Measurements from ENCODE around the gene MKNK2.

The MKNK2 gene

GRCh38 chr19:2050991-2051772, at the start of gene MKNK2:
TSS of gene MKNK2 (minus strand) at chr19:2051244. CDS start at chr19:2050851, 393 bp downstream.
- peak; percentile 99 for DNase-seq (ENCODE audit: extremely low spot score)
- TF ChIP-seq ELF4 (IDR thresholded peaks at IDR 0.05) (no peak), SUZ12 (IDR thresholded peaks at IDR 0.05) (no peak), FOXK2 (IDR thresholded peaks at IDR 0.05) (no peak), LEF1 (IDR thresholded peaks at IDR 0.05; ENCODE audit: borderline replicate concordance) (peak; percentile 55; the same call in 1 of the 2 replicates), TARDBP (IDR thresholded peaks at IDR 0.05) (no peak), CTBP1 (IDR thresholded peaks at IDR 0.05; ENCODE audit: borderline replicate concordance) (no peak), SP1 (IDR thresholded peaks at IDR 0.05) (no peak), PKNOX1 (IDR thresholded peaks at IDR 0.05) (no peak), HDGF (IDR thresholded peaks at IDR 0.05; ENCODE audit: borderline replicate concordance) (no peak), ARNT (IDR thresholded peaks at IDR 0.05) (peak; percentile 77), FOXM1 (IDR thresholded peaks at IDR 0.05; ENCODE audit: borderline replicate concordance) (peak; percentile 55; the same call in 1 of the 2 replicates), L3MBTL2 (conservative IDR thresholded peaks at IDR 0.05) (no peak), FOXA1 (IDR thresholded peaks at IDR 0.05) (no peak), BHLHE40 (IDR thresholded peaks at IDR 0.05; ENCODE audit: borderline replicate concordance) (no peak), ZNF384 (IDR thresholded peaks at IDR 0.05) (no peak), NFRKB (IDR thresholded peaks at IDR 0.05) (no peak)
- CTCF ChIA-PET: interaction anchor here (1.0 kb wide), 1 partner anchor 19 kb away, joined by 3 read pairs; no protein-coding TSS in a partner anchor
- POLR2A ChIA-PET: interaction anchor here (0.9 to 3.8 kb wide), 9 partner anchors 8 to 101 kb away, joined by 3 to 33 read pairs (median 5); partner anchors contain the start of gene AP3D1

GRCh38 chr19:2100719-2101061, 49.6 kb upstream of the MKNK2 start:
- no peak for DNase-seq (ENCODE audit: extremely low spot score)
- ChIA-PET CTCF (no interaction called here), POLR2A (no interaction called here)
- TF ChIP-seq HDGF (IDR thresholded peaks at IDR 0.05; ENCODE audit: borderline replicate concordance) (no peak), ZNF384 (IDR thresholded peaks at IDR 0.05) (no peak)

GRCh38 chr19:2099937-2100718, 49.1 kb upstream of the MKNK2 start:
- DNase-seq (ENCODE audit: extremely low spot score): no peak
- POLR2A ChIA-PET: no interaction called here
- CTCF ChIA-PET: no interaction called here
- no peak for TF ChIP-seq PKNOX1 (IDR thresholded peaks at IDR 0.05)
- no peak for TF ChIP-seq FOXA1 (IDR thresholded peaks at IDR 0.05)
- TF ChIP-seq LEF1 (IDR thresholded peaks at IDR 0.05; ENCODE audit: borderline replicate concordance): no peak
- TF ChIP-seq FOXK2 (IDR thresholded peaks at IDR 0.05): no peak
- TF ChIP-seq TARDBP (IDR thresholded peaks at IDR 0.05): no peak
- TF ChIP-seq NFRKB (IDR thresholded peaks at IDR 0.05): no peak
- TF ChIP-seq ARNT (IDR thresholded peaks at IDR 0.05): no peak
- no peak for TF ChIP-seq CTBP1 (IDR thresholded peaks at IDR 0.05; ENCODE audit: borderline replicate concordance)
- TF ChIP-seq FOXM1 (IDR thresholded peaks at IDR 0.05; ENCODE audit: borderline replicate concordance): no peak
- no peak for TF ChIP-seq SUZ12 (IDR thresholded peaks at IDR 0.05)
- no peak for TF ChIP-seq SP1 (IDR thresholded peaks at IDR 0.05)

GRCh38 chr19:2099054-2099501, 48.0 kb upstream of the MKNK2 start:
- CTCF ChIA-PET: no interaction called here

GRCh38 chr19:2097886-2098327, 46.9 kb upstream of the MKNK2 start:
- ChIA-PET POLR2A (no interaction called here), CTCF (no interaction called here)
- TF ChIP-seq ARNT (IDR thresholded peaks at IDR 0.05) (no peak), LEF1 (IDR thresholded peaks at IDR 0.05; ENCODE audit: borderline replicate concordance) (no peak), BHLHE40 (IDR thresholded peaks at IDR 0.05; ENCODE audit: borderline replicate concordance) (no peak), L3MBTL2 (conservative IDR thresholded peaks at IDR 0.05) (no peak), FOXA1 (IDR thresholded peaks at IDR 0.05) (no peak), HDGF (IDR thresholded peaks at IDR 0.05; ENCODE audit: borderline replicate concordance) (no peak), FOXK2 (IDR thresholded peaks at IDR 0.05) (no peak), SUZ12 (IDR thresholded peaks at IDR 0.05) (no peak), TARDBP (IDR thresholded peaks at IDR 0.05) (no peak), FOXM1 (IDR thresholded peaks at IDR 0.05; ENCODE audit: borderline replicate concordance) (no peak), SP1 (IDR thresholded peaks at IDR 0.05) (no peak), ZNF384 (IDR thresholded peaks at IDR 0.05) (no peak), NFRKB (IDR thresholded peaks at IDR 0.05) (no peak), PKNOX1 (IDR thresholded peaks at IDR 0.05) (no peak), ELF4 (IDR thresholded peaks at IDR 0.05) (no peak)
- no peak for DNase-seq (ENCODE audit: extremely low spot score)

More at GRCh38 chr19:2099054-2099501, 48.0 kb upstream of the MKNK2 start:
- DNase-seq (ENCODE audit: extremely low spot score): no peak
- no peak for TF ChIP-seq BHLHE40 (IDR thresholded peaks at IDR 0.05; ENCODE audit: borderline replicate concordance)
- TF ChIP-seq SUZ12 (IDR thresholded peaks at IDR 0.05): no peak
- TF ChIP-seq ARNT (IDR thresholded peaks at IDR 0.05): no peak
- TF ChIP-seq TARDBP (IDR thresholded peaks at IDR 0.05): no peak
- no peak for TF ChIP-seq LEF1 (IDR thresholded peaks at IDR 0.05; ENCODE audit: borderline replicate concordance)
- no peak for TF ChIP-seq SP1 (IDR thresholded peaks at IDR 0.05)
- no peak for TF ChIP-seq ELF4 (IDR thresholded peaks at IDR 0.05)
- no peak for TF ChIP-seq CTBP1 (IDR thresholded peaks at IDR 0.05; ENCODE audit: borderline replicate concordance)
- TF ChIP-seq FOXM1 (IDR thresholded peaks at IDR 0.05; ENCODE audit: borderline replicate concordance): no peak
- TF ChIP-seq FOXA1 (IDR thresholded peaks at IDR 0.05): no peak
- TF ChIP-seq ZNF384 (IDR thresholded peaks at IDR 0.05): no peak
- no peak for TF ChIP-seq FOXK2 (IDR thresholded peaks at IDR 0.05)
- no peak for TF ChIP-seq HDGF (IDR thresholded peaks at IDR 0.05; ENCODE audit: borderline replicate concordance)
- TF ChIP-seq NFRKB (IDR thresholded peaks at IDR 0.05): no peak
- TF ChIP-seq PKNOX1 (IDR thresholded peaks at IDR 0.05): no peak
- no peak for TF ChIP-seq L3MBTL2 (conservative IDR thresholded peaks at IDR 0.05)
- POLR2A ChIA-PET: no interaction called here
